ENCODE results near the gene TBC1D17.

GRCh38 chr19:49833599-49833998 lies 43.9 kb upstream of the TBC1D17 start:
- TF ChIP-seq CTCF (IDR thresholded peaks at IDR 0.05; ENCODE audit: low read depth, low read length, poor library complexity, severe bottlenecking): no peak
- TF ChIP-seq EZH2phosphoT487 (IDR thresholded peaks at IDR 0.05; ENCODE audit: borderline replicate concordance, low read length): no peak
